ENCODE data around the gene PLXNA4.

- TF ChIP-seq POLR2A (IDR thresholded peaks at IDR 0.05) = no peak
- TF ChIP-seq CTCF (IDR thresholded peaks at IDR 0.05) = no peak
These were observed 326.9 kb downstream of the PLXNA4 start for GRCh38 chr7:132249256-132249971.

Data from vagina (tissue), 2 donors.